Measurements from ENCODE around the gene FCHO2. TPM values are rescaled to one million over a fixed set of nuclear protein-coding genes. Genes with fewer than 3 reads are reported as not detected.
A peak's percentile ranks its signal among the peaks of the same experiment; 100 is the strongest.

FCHO2 gene
- total RNA-seq, 1 experiment from 2014 or later, result 25.3 TPM

GRCh38 chr5:72949481-72949880 lies 6.4 kb upstream of the FCHO2 start:
- in situ Hi-C loops (cut with HindIII; ENCODE audit: low pct_unique_long_range_greater_than_20kb, low sequenced_read_pairs) (no loop called here), intact Hi-C loops (cut with micrococcal nuclease; ENCODE audit: unreplicated experiment) (no loop called here)
- Histone ChIP-seq H3K9me3 (ENCODE audit: control insufficient read depth, insufficient read depth, low read depth, low read length) (no peaks in the 10 kb centered on the region), H3K27ac (ENCODE audit: low read length) (no peak overlapping the region), H3K27me3 (ENCODE audit: control insufficient read depth, insufficient read depth, low read length) (no peaks in the 10 kb centered on the region), H3K36me3 (ENCODE audit: control insufficient read depth, insufficient read depth, low read length) (no peaks in the 10 kb centered on the region), H3K4me3 (ENCODE audit: low read depth in 2 of 2, low read length in 2 of 2) (no peak overlapping the region), H3K4me1 (ENCODE audit: control insufficient read depth, insufficient read depth, low read length) (peaks cover 18% of the 10 kb centered on the region)
- ChIA-PET CTCF (no interaction called here), POLR2A (interaction anchor here (0.6 kb wide), 1 partner anchor 414 kb away, joined by 3 read pairs; no protein-coding TSS in a partner anchor)
- DNase-seq (ENCODE audit: low read depth, low spot score) (no peak), ATAC-seq (no peak)
- no peak for TF ChIP-seq REST (IDR thresholded peaks at IDR 0.05; ENCODE audit: insufficient read depth in 1 of 2, low read depth in 2 of 2, low read length in 1 of 2)
- TF ChIP-seq CTCF (IDR thresholded peaks at IDR 0.05), result no peak
- TF ChIP-seq SIN3A (IDR thresholded peaks at IDR 0.05; ENCODE audit: borderline replicate concordance, insufficient read depth, low read depth, low read length), result no peak
- no TSS peak for BruUV-seq (replicated peaks)

- peak overlapping the region in 1 of 2 experiments; percentile 29; a peak in 2 of 4 replicates for H3K4me3 ChIP-seq (ENCODE audit: low read depth in 2 of 2, low read length in 2 of 2)
- H3K4me1 ChIP-seq (ENCODE audit: control insufficient read depth, insufficient read depth, low read length), result peaks cover 24% of the 10 kb centered on the region
- ChIA-PET POLR2A (no interaction called here), CTCF (no interaction called here)
- no TSS peak for BruUV-seq (replicated peaks)
- in situ Hi-C loops (cut with HindIII; ENCODE audit: low pct_unique_long_range_greater_than_20kb, low sequenced_read_pairs) (no loop called here), intact Hi-C loops (cut with micrococcal nuclease; ENCODE audit: unreplicated experiment) (no loop called here)
- no peaks in the 10 kb centered on the region for H3K9me3 ChIP-seq (ENCODE audit: control insufficient read depth, insufficient read depth, low read depth, low read length)
- ATAC-seq, result no peak
- H3K36me3 ChIP-seq (ENCODE audit: control insufficient read depth, insufficient read depth, low read length), result no peaks in the 10 kb centered on the region
- TF ChIP-seq REST (IDR thresholded peaks at IDR 0.05; ENCODE audit: insufficient read depth in 1 of 2, low read depth in 2 of 2, low read length in 1 of 2) (no peak), TCF7L2 (IDR thresholded peaks at IDR 0.05; ENCODE audit: low read depth, low read length) (no peak)
- H3K27me3 ChIP-seq (ENCODE audit: control insufficient read depth, insufficient read depth, low read length), result no peaks in the 10 kb centered on the region
- peak; percentile 81 for DNase-seq (ENCODE audit: low read depth, low spot score)
- peak overlapping the region; percentile 44; the same call in 1 of the 2 replicates for H3K27ac ChIP-seq (ENCODE audit: low read length)
Observed at GRCh38 chr5:72951671-72952468, 4.0 kb upstream of the FCHO2 start.

Measured in Panc1 (cell line).